ENCODE results near the gene ADAM21.
A peak's percentile ranks its signal among the peaks of the same experiment; 100 is the strongest.
"Not testable (repeated sequence)": the region's sequence is repeated elsewhere in the genome, so short reads cannot be mapped to it uniquely, and the experiment has no call there.

ADAM21 gene

GRCh38 chr14:70451874-70452273, at the start of gene ADAM21:
TSS of gene ADAM21 (plus strand) at chr14:70452174. CDS start at chr14:70457500, 5,326 bp downstream.
- no peak for DNase-seq (ENCODE audit: low spot score)

- not testable (repeated sequence) for DNase-seq (ENCODE audit: low spot score)
Observed at GRCh38 chr14:70403335-70403734, 48.6 kb upstream of the ADAM21 start.

DNA sequence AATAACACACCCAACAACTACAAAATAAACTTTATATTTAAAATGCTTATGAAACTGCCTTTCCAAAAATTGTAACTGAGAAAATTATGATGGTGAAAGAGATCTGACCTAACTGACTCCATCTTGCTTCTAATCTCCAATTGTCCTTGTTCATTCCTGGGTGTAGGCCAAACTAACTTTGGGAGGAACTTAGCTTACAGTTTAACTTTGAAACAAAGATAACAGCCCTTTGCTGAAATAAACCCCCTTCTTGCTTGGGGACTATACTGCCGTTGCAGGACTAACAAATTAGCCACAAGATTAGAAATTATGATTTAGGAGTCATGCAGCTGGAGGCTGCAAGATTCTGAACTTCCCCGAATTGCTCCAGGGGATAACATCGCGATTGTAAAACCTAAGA, 45.8 kb upstream of the ADAM21 start:
- not testable (repeated sequence) for DNase-seq (ENCODE audit: low spot score)

GRCh38 chr14:70407621-70408020, 44.4 kb upstream of the ADAM21 start:
- DNase-seq (ENCODE audit: low spot score), result no peak

DNA sequence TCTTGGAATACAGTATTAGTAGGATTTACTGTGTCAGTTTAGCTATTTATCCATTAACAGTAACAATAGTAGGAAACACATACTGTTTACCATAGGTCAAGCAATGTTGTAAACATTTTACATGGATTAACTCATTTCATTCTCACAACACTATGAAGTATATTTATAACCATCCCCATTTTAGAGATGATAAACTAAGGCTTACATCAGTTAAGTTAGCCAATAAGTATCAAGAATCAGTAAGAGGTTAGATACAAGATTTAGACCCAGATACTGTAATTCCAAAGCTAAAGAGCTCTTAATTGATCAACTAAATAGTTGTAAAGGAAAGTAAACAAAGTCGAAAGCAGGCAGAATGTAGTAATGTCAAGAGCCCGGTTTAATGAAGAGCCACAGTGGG, 36.2 kb upstream of the ADAM21 start:
- DNase-seq (ENCODE audit: low spot score), result no peak

DNA sequence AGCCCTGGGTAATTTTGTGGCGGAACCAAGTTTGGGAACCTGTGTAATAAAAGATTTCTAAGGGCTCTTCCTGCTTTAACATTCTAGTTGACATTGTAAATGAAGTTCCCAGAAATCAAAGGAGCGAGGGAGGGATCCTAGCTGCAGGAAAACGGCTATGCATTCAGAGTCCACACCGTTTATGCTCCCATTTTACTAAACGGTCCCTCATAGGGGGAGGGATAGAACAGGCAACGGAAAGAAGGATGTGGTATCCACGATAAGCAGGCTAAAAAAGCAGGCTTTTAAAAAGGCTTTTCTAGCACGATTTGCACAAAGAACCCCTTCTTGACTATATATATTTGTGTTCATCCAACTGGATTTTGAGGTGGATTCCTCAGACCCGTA, 35.6 kb upstream of the ADAM21 start:
- peak; percentile 25 for DNase-seq (ENCODE audit: low spot score)

- peak; percentile 86 for DNase-seq (ENCODE audit: low spot score)
Observed at GRCh38 chr14:70416725-70417349, 35.1 kb upstream of the ADAM21 start, which contains the start of gene SYNJ2BP. TSS of gene SYNJ2BP (minus strand) at chr14:70417090. CDS start at chr14:70416963, 127 bp downstream.

DNA sequence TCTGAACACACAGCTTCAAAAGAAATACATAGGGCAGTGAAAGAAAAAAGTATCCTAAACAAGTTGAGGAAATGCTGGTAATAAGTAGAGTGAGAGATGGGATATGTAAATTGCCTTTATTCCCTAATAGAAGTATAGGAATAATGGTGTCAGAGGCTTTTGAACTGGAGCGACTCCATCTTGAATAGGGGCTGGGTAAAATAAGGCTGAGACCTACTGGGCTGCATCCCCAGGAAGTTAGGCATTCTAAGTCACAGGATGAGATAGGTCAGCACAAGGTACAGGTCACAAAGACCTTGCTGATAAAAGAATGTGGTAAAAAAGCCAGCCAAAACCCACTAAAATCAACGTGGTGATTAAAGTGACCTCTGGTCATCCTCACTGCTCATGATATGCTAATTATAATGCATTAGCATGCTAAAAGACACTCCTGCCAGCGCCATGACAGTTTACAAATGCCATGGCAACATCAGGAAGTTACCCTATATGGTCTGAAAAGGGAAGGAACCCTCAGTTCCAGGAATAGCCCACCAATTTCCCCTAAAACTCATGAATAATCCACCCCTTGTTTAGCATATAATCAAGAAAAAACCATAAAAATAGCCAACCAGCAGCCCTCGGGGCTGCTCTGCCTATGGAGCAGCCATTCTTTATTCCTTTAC, 32.6 kb upstream of the ADAM21 start:
- not testable (repeated sequence) for DNase-seq (ENCODE audit: low spot score)

- no peak for DNase-seq (ENCODE audit: low spot score)
Observed at GRCh38 chr14:70422538-70422937, 29.4 kb upstream of the ADAM21 start.

- no peak for DNase-seq (ENCODE audit: low spot score)
Observed at GRCh38 chr14:70425354-70425753, 26.6 kb upstream of the ADAM21 start.

- not testable (repeated sequence) for DNase-seq (ENCODE audit: low spot score)
Observed at GRCh38 chr14:70426555-70426954, 25.4 kb upstream of the ADAM21 start.

- no peak for DNase-seq (ENCODE audit: low spot score)
Observed at GRCh38 chr14:70436867-70437266, 15.1 kb upstream of the ADAM21 start.

DNA sequence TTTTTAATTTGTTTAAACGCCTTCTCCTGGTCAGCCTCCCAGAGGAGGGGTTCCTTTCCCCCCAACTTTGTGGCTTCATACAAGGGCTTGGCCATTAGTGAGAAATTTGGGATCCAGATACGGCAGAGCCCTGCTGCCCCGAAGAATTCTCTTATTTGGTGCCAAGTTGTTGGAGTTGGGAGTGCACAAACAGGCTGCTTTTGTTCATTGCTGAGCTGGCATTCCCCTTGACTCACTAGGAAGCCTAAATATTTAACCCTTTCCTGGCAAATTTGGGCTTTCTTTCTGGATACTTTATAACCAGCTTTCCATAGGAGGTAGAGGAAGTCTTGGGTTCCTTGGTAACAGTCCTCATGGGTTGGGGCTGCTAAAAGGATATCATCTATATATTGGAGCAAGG, 10.3 kb upstream of the ADAM21 start:
- peak; percentile 61 for DNase-seq (ENCODE audit: low spot score)

DNA sequence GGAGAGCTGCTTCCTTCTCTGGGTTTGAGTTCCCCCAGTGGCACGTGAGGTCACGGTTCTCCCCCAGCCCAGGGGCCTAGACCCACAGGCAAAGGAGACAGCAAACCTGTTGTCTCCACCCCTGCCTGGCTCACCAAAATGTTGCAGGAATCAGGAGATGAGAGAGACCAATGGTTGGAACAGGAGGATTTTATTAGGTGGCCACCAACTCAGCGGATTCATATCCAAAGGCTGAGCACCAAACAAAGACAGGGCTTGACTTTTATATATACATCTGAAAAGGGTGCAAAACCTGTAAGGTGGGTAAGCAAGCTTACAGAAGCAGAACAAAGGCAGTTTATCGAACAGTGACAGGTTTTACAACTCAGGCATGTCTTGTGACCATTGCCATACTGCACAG, 9.2 kb upstream of the ADAM21 start:
- no peak for DNase-seq (ENCODE audit: low spot score)

- no peak for DNase-seq (ENCODE audit: low spot score)
Observed at GRCh38 chr14:70448633-70449340, 3.2 kb upstream of the ADAM21 start.

- no peak for DNase-seq (ENCODE audit: low spot score)
Observed at GRCh38 chr14:70454731-70455130, 2.8 kb downstream of the ADAM21 start.

- no peak for DNase-seq (ENCODE audit: low spot score)
Observed at GRCh38 chr14:70468731-70469130, 16.8 kb downstream of the ADAM21 start.

GRCh38 chr14:70470863-70471563, 19.0 kb downstream of the ADAM21 start:
- DNase-seq (ENCODE audit: low spot score), result not testable (repeated sequence)

DNA sequence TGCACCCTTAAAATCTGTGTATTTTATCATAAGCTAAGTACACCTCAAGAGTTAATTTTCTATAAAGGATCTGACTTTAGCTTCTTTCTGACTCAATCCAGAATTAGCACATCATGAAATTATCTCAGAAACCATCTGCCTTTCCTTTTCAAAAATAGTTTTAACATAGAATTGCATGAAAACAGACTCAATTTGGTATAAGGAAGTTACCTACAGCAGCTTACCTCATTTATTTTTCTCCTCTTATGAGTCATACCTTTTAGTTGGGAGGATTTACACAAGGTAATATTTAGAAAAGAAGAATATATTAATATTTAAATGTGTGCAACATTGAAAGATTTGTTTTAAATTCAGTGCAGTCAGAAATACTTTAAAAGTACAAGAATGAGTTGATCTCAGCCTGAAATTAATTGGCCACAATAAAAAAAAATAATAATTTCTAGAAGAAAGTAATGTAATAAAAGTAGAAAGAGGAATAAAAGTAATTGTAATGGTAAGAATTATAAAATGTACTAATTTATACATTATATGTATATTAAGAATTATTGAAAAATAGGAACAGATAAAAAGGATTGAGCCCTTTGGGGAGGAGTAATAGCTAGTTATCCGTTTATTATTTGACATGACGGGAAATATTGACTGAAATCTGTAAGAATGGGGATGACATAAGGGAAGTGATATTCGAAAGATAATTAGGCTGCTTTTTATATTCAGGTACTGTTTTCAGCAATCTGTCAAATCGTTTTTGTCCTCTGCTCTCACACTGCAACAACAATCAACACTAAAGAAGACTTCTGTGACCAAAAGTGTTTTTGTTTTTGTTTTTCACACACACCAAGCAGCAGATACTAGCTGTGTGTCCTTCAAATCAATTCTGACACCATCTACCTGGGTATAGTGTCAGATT, 20.5 kb downstream of the ADAM21 start:
- DNase-seq (ENCODE audit: low spot score), result no peak

DNA sequence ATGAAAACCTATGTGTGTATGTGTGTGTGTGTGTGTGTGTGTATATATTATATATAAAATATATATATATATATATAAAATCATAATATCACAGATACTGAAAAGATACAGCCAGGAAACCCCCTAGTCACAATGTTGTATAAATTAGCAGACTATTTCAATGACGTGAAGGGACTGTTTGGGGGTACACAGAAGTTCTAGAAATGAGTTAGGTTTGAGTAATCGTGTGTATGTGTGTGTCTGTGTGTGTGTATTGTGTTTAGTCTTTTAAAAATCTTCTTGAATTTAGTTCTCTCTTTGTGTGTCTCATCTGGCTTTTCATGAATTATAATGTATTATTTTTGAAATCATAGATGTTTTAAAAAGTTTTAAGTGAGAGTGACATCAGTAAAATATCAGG, 21.9 kb downstream of the ADAM21 start:
- no peak for DNase-seq (ENCODE audit: low spot score)

DNA sequence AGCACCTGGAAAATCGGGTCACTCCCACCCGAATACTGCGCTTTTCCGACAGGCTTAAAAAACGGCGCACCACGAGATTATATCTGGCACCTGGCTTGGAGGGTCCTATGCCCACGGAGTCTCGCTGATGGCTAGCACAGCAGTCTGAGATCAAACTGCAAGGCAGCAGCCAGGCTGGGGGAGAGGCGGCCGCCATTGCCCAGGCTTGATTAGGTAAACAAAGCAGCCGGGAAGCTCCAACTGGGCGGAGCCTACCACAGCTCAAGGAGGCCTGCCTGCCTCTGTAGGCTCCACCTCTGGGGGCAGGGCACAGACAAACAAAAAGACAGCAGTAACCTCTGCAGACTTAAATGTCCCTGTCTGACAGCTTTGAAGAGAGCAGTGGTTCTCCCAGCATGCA, 23.5 kb downstream of the ADAM21 start:
- not testable (repeated sequence) for DNase-seq (ENCODE audit: low spot score)
